ENCODE measurements around the gene STAP1. TPM values are rescaled to one million over a fixed set of nuclear protein-coding genes. Genes with fewer than 3 reads are reported as not detected.

Gene STAP1
- total and polyA plus RNA-seq, 2 experiments from 2014 or later: not detected

- TF ChIP-seq, protein P1, sequence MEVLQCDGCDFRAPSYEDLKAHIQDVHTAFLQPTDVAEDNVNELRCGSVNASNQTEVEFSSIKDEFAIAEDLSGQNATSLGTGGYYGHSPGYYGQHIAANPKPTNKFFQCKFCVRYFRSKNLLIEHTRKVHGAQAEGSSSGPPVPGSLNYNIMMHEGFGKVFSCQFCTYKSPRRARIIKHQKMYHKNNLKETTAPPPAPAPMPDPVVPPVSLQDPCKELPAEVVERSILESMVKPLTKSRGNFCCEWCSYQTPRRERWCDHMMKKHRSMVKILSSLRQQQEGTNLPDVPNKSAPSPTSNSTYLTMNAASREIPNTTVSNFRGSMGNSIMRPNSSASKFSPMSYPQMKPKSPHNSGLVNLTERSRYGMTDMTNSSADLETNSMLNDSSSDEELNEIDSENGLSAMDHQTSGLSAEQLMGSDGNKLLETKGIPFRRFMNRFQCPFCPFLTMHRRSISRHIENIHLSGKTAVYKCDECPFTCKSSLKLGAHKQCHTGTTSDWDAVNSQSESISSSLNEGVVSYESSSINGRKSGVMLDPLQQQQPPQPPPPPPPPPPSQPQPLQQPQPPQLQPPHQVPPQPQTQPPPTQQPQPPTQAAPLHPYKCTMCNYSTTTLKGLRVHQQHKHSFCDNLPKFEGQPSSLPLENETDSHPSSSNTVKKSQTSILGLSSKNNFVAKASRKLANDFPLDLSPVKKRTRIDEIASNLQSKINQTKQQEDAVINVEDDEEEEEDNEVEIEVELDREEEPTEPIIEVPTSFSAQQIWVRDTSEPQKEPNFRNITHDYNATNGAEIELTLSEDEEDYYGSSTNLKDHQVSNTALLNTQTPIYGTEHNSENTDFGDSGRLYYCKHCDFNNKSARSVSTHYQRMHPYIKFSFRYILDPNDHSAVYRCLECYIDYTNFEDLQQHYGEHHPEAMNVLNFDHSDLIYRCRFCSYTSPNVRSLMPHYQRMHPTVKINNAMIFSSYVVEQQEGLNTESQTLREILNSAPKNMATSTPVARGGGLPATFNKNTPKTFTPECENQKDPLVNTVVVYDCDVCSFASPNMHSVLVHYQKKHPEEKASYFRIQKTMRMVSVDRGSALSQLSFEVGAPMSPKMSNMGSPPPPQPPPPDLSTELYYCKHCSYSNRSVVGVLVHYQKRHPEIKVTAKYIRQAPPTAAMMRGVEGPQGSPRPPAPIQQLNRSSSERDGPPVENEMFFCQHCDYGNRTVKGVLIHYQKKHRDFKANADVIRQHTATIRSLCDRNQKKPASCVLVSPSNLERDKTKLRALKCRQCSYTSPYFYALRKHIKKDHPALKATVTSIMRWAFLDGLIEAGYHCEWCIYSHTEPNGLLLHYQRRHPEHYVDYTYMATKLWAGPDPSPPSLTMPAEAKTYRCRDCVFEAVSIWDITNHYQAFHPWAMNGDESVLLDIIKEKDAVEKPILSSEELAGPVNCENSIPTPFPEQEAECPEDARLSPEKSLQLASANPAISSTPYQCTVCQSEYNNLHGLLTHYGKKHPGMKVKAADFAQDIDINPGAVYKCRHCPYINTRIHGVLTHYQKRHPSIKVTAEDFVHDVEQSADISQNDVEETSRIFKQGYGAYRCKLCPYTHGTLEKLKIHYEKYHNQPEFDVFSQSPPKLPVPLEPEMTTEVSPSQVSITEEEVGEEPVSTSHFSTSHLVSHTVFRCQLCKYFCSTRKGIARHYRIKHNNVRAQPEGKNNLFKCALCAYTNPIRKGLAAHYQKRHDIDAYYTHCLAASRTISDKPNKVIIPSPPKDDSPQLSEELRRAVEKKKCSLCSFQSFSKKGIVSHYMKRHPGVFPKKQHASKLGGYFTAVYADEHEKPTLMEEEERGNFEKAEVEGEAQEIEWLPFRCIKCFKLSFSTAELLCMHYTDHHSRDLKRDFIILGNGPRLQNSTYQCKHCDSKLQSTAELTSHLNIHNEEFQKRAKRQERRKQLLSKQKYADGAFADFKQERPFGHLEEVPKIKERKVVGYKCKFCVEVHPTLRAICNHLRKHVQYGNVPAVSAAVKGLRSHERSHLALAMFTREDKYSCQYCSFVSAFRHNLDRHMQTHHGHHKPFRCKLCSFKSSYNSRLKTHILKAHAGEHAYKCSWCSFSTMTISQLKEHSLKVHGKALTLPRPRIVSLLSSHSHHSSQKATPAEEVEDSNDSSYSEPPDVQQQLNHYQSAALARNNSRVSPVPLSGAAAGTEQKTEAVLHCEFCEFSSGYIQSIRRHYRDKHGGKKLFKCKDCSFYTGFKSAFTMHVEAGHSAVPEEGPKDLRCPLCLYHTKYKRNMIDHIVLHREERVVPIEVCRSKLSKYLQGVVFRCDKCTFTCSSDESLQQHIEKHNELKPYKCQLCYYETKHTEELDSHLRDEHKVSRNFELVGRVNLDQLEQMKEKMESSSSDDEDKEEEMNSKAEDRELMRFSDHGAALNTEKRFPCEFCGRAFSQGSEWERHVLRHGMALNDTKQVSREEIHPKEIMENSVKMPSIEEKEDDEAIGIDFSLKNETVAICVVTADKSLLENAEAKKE (CRISPR knock-in tag; IDR thresholded peaks at IDR 0.05): no peak
Observed at GRCh38 chr4:67587156-67587555, 28.6 kb downstream of the STAP1 start (continued).

DNA sequence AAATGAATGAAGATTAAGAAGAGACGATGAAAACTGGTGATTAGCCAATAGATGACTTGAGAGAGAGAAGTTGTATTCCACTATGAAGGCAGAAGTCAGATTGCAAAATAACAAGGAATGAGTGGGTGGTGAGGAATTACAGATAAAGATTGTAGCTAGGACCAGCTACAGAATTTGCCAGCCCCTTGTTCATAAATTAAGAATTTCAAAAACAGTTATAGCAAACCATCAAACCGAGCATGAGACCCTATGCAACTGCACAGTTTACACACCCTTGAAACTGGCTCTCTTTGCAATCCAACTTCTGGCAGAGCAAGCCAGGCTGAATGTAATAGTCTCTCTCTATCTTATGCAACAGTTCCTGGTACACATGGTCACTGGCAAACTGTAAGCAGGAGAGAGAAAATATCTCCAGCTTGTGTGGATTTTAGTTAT lies 35.2 kb downstream of the STAP1 start:
- Histone ChIP-seq H3K27me3 (ENCODE audit: insufficient read depth) (no peaks in the 10 kb centered on the region), H3K79me2 (replicated peaks; ENCODE audit: insufficient read depth) (no peaks in the 10 kb centered on the region), H3K4me1 (ENCODE audit: insufficient read depth) (no peaks in the 10 kb centered on the region), H3K4me3 (no peak overlapping the region), H3K9me2 (ENCODE audit: insufficient read depth) (no peaks in the 10 kb centered on the region), H3K27ac (ENCODE audit: low read depth) (no peak overlapping the region), H4K20me1 (replicated peaks; ENCODE audit: insufficient read depth) (no peaks in the 10 kb centered on the region), H3K4me2 (no peak overlapping the region), H3F3A (replicated peaks; ENCODE audit: low read depth) (no peaks in the 10 kb centered on the region), H2AFZ (no peak overlapping the region), H3K36me3 (ENCODE audit: insufficient read depth) (no peaks in the 10 kb centered on the region)
- Mint-ChIP-seq H3K4me3 (no peak overlapping the region), H3K9me3 (peaks cover 30% of the 10 kb centered on the region), H3K27ac (no peak overlapping the region), H3K36me3 (ENCODE audit: low read depth) (peaks cover 28% of the 10 kb centered on the region), H3K4me1 (no peaks in the 10 kb centered on the region), H3K27me3 (ENCODE audit: insufficient read depth, low read depth, poor library complexity) (no peaks in the 10 kb centered on the region)
- ATAC-seq (no peak), DNase-seq (ENCODE audit: low spot score) (no peak)
- TF ChIP-seq ZNF331 (CRISPR knock-in tag; IDR thresholded peaks at IDR 0.05; ENCODE audit: low read depth) (no peak), ETS1 (IDR thresholded peaks at IDR 0.05) (no peak), ZNF114 (CRISPR knock-in tag; IDR thresholded peaks at IDR 0.05) (no peak)
- TF ChIP-seq, protein P2, sequence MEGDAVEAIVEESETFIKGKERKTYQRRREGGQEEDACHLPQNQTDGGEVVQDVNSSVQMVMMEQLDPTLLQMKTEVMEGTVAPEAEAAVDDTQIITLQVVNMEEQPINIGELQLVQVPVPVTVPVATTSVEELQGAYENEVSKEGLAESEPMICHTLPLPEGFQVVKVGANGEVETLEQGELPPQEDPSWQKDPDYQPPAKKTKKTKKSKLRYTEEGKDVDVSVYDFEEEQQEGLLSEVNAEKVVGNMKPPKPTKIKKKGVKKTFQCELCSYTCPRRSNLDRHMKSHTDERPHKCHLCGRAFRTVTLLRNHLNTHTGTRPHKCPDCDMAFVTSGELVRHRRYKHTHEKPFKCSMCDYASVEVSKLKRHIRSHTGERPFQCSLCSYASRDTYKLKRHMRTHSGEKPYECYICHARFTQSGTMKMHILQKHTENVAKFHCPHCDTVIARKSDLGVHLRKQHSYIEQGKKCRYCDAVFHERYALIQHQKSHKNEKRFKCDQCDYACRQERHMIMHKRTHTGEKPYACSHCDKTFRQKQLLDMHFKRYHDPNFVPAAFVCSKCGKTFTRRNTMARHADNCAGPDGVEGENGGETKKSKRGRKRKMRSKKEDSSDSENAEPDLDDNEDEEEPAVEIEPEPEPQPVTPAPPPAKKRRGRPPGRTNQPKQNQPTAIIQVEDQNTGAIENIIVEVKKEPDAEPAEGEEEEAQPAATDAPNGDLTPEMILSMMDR (conservative IDR thresholded peaks at IDR 0.05; ENCODE audit: low read depth in 2 of 2): no peak
- TF ChIP-seq, protein P1 (CRISPR knock-in tag; IDR thresholded peaks at IDR 0.05): no peak
